NT2/D1 (cell line): ENCODE results near the gene EPHA8.

Experiments
- SUZ12 ChIP-seq: IDR thresholded peaks from 2 replicates; pipeline ENCODE4 v1.6.1; 2011; ENCODE audit not compliant: insufficient read length, insufficient read depth; ENCODE audit errors: extremely low read depth
- YY1 ChIP-seq: IDR thresholded peaks from 2 replicates; pipeline ENCODE4 v1.6.1; 2011; ENCODE audit not compliant: insufficient read length, insufficient read depth
- ZNF274 ChIP-seq: IDR thresholded peaks from 2 replicates; pipeline ENCODE4 v1.6.1; 2011; ENCODE audit warnings: mild to moderate bottlenecking, low read depth, low read length

- TF ChIP-seq ZNF274, result no peak
- no peak for TF ChIP-seq YY1
- TF ChIP-seq SUZ12, result no peak
Measured at GRCh38 chr1:22542886-22543285, 20.4 kb upstream of the EPHA8 start.
